ENCODE results near the gene MCOLN2.
A peak's percentile ranks its signal among the peaks of the same experiment; 100 is the strongest.

Gene MCOLN2

DNA sequence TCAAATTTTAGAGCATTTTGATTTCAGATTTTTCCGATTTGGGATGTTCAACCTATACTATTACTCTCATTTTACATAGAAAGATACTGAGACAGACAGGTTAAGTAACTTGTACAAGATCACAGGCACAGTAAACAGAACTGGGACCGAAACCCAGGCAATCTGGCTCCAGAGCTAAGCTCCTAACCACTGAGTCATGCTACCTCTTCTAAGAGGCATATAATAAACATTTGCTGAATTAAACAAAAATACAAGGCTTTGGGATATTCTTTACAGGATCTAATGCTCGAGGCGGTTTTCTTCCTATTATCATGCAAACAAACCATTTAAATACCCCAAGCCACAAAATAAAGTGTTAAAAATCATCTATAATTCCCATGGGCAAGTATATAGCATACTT lies 50.3 kb downstream of the MCOLN2 start:
- no peak for DNase-seq

DNA sequence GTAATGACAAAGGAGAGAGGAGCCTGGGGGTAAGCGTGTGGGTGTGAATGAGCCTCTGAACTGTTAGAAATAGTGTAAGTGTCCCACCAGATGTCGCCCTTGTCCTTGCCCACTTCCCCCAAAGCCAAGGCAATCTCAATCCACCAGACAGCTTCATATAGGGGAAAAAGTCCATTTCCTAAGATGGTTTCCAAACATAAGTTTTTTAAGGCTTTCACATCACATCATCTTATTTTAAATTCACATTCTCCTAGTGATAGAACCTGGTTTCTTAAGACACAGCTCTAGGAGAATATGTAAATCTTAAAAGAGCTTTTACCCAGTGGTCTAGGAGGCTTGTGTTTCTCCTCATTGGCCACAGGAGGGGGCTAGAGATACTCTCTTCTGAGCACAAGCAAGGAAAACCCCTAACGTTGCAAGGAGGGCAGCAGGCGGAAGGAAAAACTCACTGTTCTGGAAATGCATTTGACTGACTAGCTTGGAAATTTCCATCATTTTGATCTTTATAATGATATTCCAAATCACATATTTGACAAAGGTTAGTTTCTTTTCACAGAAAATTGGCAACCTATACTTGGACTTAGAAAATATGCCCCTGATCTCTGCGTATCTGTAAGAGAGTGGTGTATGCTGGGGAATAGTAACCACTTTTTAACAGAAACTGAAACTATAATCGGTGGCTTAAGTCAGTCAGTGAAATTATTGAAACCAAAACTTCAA lies 52.0 kb downstream of the MCOLN2 start:
- Histone ChIP-seq H3K9me3 (ENCODE audit: control insufficient read depth, low read length) (no peaks in the 10 kb centered on the region), H3K4me1 (ENCODE audit: control insufficient read depth, insufficient read depth, low read length, poor library complexity, severe bottlenecking) (no peaks in the 10 kb centered on the region), H3K4me3 (ENCODE audit: insufficient read depth, low read depth, low read length, poor library complexity, severe bottlenecking) (peak overlapping the region; percentile 62), H3K27ac (ENCODE audit: insufficient read depth, low read length, poor library complexity, severe bottlenecking) (peak overlapping the region; percentile 85), H3K36me3 (ENCODE audit: control insufficient read depth, insufficient read depth, low read length) (no peaks in the 10 kb centered on the region), H3K27me3 (replicated peaks; ENCODE audit: control insufficient read depth, insufficient read depth, low read length, poor library complexity, severe bottlenecking) (no peaks in the 10 kb centered on the region)
- peak; percentile 40 to 68 (median 45) for DNase-seq

More for the DNA sequence above, 50.3 kb downstream of the MCOLN2 start:
- Histone ChIP-seq H3K36me3 (ENCODE audit: control insufficient read depth, insufficient read depth, low read length) (no peaks in the 10 kb centered on the region), H3K4me3 (ENCODE audit: insufficient read depth, low read depth, low read length, poor library complexity, severe bottlenecking) (no peak overlapping the region), H3K9me3 (ENCODE audit: control insufficient read depth, low read length) (no peaks in the 10 kb centered on the region), H3K27me3 (replicated peaks; ENCODE audit: control insufficient read depth, insufficient read depth, low read length, poor library complexity, severe bottlenecking) (no peaks in the 10 kb centered on the region), H3K27ac (ENCODE audit: insufficient read depth, low read length, poor library complexity, severe bottlenecking) (no peak overlapping the region), H3K4me1 (ENCODE audit: control insufficient read depth, insufficient read depth, low read length, poor library complexity, severe bottlenecking) (no peaks in the 10 kb centered on the region)

DNA sequence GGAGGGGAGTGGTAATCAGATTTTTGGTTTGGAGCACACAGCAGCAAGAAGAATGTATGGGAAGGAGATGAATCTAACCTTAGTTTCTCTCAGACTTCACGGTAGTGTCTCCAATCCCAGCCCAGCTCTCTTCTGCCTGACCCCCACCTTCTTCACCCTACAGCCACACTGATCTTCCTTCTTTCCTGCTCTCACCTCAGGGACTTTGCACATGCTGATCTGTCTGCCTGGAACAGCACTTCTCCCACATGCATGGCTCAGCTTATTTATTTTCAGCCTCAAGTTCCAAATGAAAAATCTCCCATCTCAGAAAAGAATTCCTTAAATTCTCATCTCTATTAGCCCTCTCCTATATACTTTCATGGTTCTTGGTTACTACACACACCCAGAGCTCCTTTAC lies 55.1 kb downstream of the MCOLN2 start:
- DNase-seq = no peak
- H3K27ac ChIP-seq (ENCODE audit: insufficient read depth, low read length, poor library complexity, severe bottlenecking) = no peak overlapping the region
- no peaks in the 10 kb centered on the region for H3K4me1 ChIP-seq (ENCODE audit: control insufficient read depth, insufficient read depth, low read length, poor library complexity, severe bottlenecking)
- H3K4me3 ChIP-seq (ENCODE audit: insufficient read depth, low read depth, low read length, poor library complexity, severe bottlenecking) = no peak overlapping the region
- no peaks in the 10 kb centered on the region for H3K36me3 ChIP-seq (ENCODE audit: control insufficient read depth, insufficient read depth, low read length)
- H3K9me3 ChIP-seq (ENCODE audit: control insufficient read depth, low read length) = no peaks in the 10 kb centered on the region
- H3K27me3 ChIP-seq (replicated peaks; ENCODE audit: control insufficient read depth, insufficient read depth, low read length, poor library complexity, severe bottlenecking) = no peaks in the 10 kb centered on the region

DNA sequence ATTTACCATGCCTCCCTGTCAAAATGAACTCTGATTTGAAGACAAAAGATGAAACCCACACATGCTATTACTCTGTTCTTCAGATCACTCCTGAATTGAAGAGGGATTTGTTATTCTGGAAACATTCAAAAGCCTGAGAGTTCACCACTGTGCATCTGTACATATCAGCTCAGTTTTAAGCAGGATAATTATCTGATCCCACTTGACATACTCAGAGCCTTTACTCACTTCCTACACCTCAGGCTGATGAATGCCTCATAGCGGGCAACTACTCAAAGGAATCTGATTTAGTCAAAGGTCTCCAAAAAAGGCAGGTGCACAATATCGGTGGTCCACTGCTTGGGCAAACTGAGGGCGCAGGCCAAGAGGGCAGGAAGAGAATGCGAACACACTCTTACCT lies 56.4 kb downstream of the MCOLN2 start:
- H3K4me3 ChIP-seq (ENCODE audit: insufficient read depth, low read depth, low read length, poor library complexity, severe bottlenecking) = no peak overlapping the region
- H3K36me3 ChIP-seq (ENCODE audit: control insufficient read depth, insufficient read depth, low read length) = no peaks in the 10 kb centered on the region
- DNase-seq = no peak

DNA sequence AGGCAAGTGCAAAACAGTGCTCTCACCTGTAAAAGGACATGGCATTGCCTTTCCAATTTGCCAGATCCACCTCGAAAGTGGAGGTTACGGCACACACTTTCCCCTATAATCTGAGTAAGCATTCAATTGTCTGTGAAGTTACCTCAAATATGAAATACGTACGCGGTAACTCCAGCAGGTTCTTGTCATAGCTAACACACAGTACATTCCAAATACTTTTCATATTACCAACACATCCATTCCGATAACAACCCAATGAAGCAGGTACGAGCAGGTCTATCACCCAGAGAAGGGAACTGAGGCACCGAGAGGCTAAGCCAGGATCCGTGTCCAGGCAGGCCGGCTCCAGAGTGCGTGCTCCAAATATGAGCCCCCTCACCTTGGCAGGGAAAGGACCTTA lies 57.2 kb downstream of the MCOLN2 start:
- Histone ChIP-seq H3K4me1 (ENCODE audit: control insufficient read depth, insufficient read depth, low read length, poor library complexity, severe bottlenecking) (no peaks in the 10 kb centered on the region), H3K9me3 (ENCODE audit: control insufficient read depth, low read length) (no peaks in the 10 kb centered on the region), H3K27me3 (replicated peaks; ENCODE audit: control insufficient read depth, insufficient read depth, low read length, poor library complexity, severe bottlenecking) (no peaks in the 10 kb centered on the region), H3K4me3 (ENCODE audit: insufficient read depth, low read depth, low read length, poor library complexity, severe bottlenecking) (no peak overlapping the region), H3K36me3 (ENCODE audit: control insufficient read depth, insufficient read depth, low read length) (no peaks in the 10 kb centered on the region), H3K27ac (ENCODE audit: insufficient read depth, low read length, poor library complexity, severe bottlenecking) (no peak overlapping the region)
- DNase-seq = no peak

More for the DNA sequence above, 56.4 kb downstream of the MCOLN2 start:
- no peaks in the 10 kb centered on the region for H3K4me1 ChIP-seq (ENCODE audit: control insufficient read depth, insufficient read depth, low read length, poor library complexity, severe bottlenecking)
- H3K27me3 ChIP-seq (replicated peaks; ENCODE audit: control insufficient read depth, insufficient read depth, low read length, poor library complexity, severe bottlenecking) = no peaks in the 10 kb centered on the region
- no peak overlapping the region for H3K27ac ChIP-seq (ENCODE audit: insufficient read depth, low read length, poor library complexity, severe bottlenecking)
- no peaks in the 10 kb centered on the region for H3K9me3 ChIP-seq (ENCODE audit: control insufficient read depth, low read length)

DNA sequence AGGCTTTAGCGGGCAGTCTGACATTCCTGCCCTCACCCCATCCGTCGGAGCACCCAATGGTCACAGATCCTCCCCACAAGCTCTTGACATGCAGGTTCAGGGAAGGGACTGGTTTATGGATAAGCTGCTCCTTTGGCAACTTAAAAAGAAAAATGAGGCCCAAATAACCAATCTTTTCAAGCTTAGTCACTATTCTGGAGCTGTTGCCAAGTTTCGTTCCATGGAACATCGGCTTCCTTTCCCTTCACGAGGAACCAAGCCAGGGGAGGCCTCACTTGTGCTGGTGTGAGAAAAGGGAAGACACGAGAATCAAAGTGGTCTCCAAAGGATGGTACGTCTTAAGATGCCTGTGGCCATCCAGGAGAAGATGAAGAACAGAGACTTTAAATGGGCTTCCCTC lies 57.8 kb downstream of the MCOLN2 start:
- H3K27ac ChIP-seq (ENCODE audit: insufficient read depth, low read length, poor library complexity, severe bottlenecking) = no peak overlapping the region
- H3K4me3 ChIP-seq (ENCODE audit: insufficient read depth, low read depth, low read length, poor library complexity, severe bottlenecking) = no peak overlapping the region
- H3K36me3 ChIP-seq (ENCODE audit: control insufficient read depth, insufficient read depth, low read length) = no peaks in the 10 kb centered on the region
- H3K9me3 ChIP-seq (ENCODE audit: control insufficient read depth, low read length) = no peaks in the 10 kb centered on the region
- DNase-seq = no peak
- no peaks in the 10 kb centered on the region for H3K4me1 ChIP-seq (ENCODE audit: control insufficient read depth, insufficient read depth, low read length, poor library complexity, severe bottlenecking)
- no peaks in the 10 kb centered on the region for H3K27me3 ChIP-seq (replicated peaks; ENCODE audit: control insufficient read depth, insufficient read depth, low read length, poor library complexity, severe bottlenecking)

DNA sequence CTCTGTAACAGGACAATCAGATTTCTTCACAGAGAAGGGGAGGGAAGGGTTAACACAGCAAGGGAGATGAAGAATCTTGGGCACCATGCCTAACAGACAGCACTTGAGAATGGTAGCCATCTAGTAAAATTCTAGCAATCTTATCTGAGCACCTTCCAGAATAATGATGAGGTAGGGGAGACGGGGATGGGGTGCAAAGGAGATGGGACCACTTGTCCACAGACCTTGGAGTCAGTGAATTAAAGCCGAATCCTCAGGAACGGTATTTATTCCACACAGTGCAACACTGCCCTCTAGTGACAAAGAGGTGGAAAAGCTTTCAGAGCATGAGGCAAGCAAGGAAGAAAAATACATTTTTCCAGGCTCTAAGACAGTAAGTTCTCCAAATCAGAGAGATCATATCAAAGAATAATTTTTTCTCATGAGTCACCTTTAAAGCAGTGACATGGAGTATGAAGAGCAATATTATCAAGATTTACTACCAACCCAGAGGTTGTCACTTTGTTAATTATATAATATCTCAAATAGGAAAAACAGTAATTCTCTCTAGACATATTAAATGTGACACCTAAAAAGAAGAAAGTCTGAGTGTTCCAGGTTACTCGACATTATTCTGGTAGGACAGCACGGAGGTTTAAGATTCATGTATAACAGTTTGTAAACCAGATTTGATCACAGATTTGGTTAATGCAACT lies 60.6 kb downstream of the MCOLN2 start:
- Histone ChIP-seq H3K4me1 (ENCODE audit: control insufficient read depth, insufficient read depth, low read length, poor library complexity, severe bottlenecking) (no peaks in the 10 kb centered on the region), H3K27me3 (replicated peaks; ENCODE audit: control insufficient read depth, insufficient read depth, low read length, poor library complexity, severe bottlenecking) (no peaks in the 10 kb centered on the region), H3K27ac (ENCODE audit: insufficient read depth, low read length, poor library complexity, severe bottlenecking) (no peak overlapping the region), H3K9me3 (ENCODE audit: control insufficient read depth, low read length) (no peaks in the 10 kb centered on the region), H3K36me3 (ENCODE audit: control insufficient read depth, insufficient read depth, low read length) (no peaks in the 10 kb centered on the region), H3K4me3 (ENCODE audit: insufficient read depth, low read depth, low read length, poor library complexity, severe bottlenecking) (no peak overlapping the region)
- peak in 2 of 3 donors; percentile 4 to 27 for DNase-seq

DNA sequence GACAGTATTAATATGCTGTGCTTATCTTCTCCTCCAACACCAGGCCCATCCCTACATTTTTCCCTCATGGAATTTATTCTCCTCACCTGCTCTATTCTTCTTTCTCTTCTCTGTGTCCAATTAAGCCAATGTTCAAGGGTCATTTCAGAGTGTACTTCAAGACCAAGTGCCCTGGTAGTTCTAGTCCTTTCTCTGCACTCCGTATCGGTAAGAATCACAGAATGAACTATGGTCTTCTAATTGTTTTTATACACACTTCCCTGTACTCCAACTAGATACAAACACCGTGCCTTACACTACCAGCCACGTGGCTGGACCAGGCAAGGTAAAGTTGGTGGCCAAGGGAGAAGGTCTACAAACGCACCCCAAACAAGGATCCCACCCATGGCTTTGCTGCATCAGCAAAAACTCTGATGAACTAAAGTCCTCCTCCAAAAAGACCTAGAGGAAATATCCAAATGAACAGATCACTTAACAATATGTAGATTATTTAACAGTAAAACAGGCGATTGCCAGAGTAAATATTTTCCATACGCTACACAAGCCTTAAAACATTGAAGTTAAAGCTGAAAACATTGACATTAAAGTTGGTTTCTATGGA lies 63.8 kb downstream of the MCOLN2 start:
- H3K27ac ChIP-seq (ENCODE audit: insufficient read depth, low read length, poor library complexity, severe bottlenecking) = no peak overlapping the region
- no peak overlapping the region for H3K4me3 ChIP-seq (ENCODE audit: insufficient read depth, low read depth, low read length, poor library complexity, severe bottlenecking)
- H3K36me3 ChIP-seq (ENCODE audit: control insufficient read depth, insufficient read depth, low read length) = no peaks in the 10 kb centered on the region
- H3K27me3 ChIP-seq (replicated peaks; ENCODE audit: control insufficient read depth, insufficient read depth, low read length, poor library complexity, severe bottlenecking) = no peaks in the 10 kb centered on the region
- no peak for DNase-seq
- no peaks in the 10 kb centered on the region for H3K9me3 ChIP-seq (ENCODE audit: control insufficient read depth, low read length)
- peaks cover 3% of the 10 kb centered on the region for H3K4me1 ChIP-seq (ENCODE audit: control insufficient read depth, insufficient read depth, low read length, poor library complexity, severe bottlenecking)

DNA sequence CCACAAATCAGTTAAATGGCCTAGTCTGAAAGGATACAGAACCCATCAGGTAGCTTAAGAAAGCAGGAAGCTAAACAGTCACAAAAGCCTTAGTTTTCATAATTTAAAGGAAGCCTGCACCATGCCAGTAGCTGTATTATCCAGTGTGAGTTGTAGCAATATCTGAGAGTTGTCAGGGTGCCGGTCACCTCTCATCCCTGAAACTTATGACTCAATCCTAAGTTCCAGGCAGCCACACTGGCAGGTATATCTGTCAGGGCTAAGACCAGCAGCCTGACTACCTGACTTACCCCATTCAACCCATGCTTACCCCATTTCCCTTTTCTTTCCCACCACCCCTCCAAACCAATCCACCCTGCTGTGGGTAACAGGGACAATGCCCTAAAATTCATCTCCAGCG lies 66.1 kb downstream of the MCOLN2 start:
- no peak for DNase-seq

DNA sequence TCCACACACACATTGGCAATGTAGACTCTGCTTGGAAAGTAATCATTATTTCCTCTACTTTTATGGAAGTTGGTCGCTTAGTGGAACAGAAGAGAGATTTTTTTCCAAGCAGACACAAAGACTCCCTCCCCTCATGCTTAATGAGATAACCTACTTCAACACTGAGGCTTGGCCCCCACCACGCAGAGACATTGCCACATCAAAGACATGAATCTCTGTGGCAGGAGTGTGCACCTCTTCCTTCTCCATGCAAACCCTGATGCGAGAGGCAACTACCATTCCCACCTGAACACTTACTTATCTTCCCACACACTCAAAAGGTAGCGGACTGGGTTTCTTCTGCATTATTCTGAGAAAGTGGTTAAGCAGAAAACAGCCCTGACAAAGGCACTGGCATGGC lies 66.6 kb downstream of the MCOLN2 start:
- H3K27me3 ChIP-seq (replicated peaks; ENCODE audit: control insufficient read depth, insufficient read depth, low read length, poor library complexity, severe bottlenecking) = no peaks in the 10 kb centered on the region
- peaks cover 3% of the 10 kb centered on the region for H3K4me1 ChIP-seq (ENCODE audit: control insufficient read depth, insufficient read depth, low read length, poor library complexity, severe bottlenecking)
- H3K27ac ChIP-seq (ENCODE audit: insufficient read depth, low read length, poor library complexity, severe bottlenecking) = no peak overlapping the region
- no peak for DNase-seq
- H3K9me3 ChIP-seq (ENCODE audit: control insufficient read depth, low read length) = no peaks in the 10 kb centered on the region
- H3K4me3 ChIP-seq (ENCODE audit: insufficient read depth, low read depth, low read length, poor library complexity, severe bottlenecking) = no peak overlapping the region
- H3K36me3 ChIP-seq (ENCODE audit: control insufficient read depth, insufficient read depth, low read length) = no peaks in the 10 kb centered on the region

More for the DNA sequence above, 66.1 kb downstream of the MCOLN2 start:
- Histone ChIP-seq H3K36me3 (ENCODE audit: control insufficient read depth, insufficient read depth, low read length) (no peaks in the 10 kb centered on the region), H3K9me3 (ENCODE audit: control insufficient read depth, low read length) (no peaks in the 10 kb centered on the region), H3K4me1 (ENCODE audit: control insufficient read depth, insufficient read depth, low read length, poor library complexity, severe bottlenecking) (peaks cover 3% of the 10 kb centered on the region), H3K27me3 (replicated peaks; ENCODE audit: control insufficient read depth, insufficient read depth, low read length, poor library complexity, severe bottlenecking) (no peaks in the 10 kb centered on the region), H3K27ac (ENCODE audit: insufficient read depth, low read length, poor library complexity, severe bottlenecking) (no peak overlapping the region), H3K4me3 (ENCODE audit: insufficient read depth, low read depth, low read length, poor library complexity, severe bottlenecking) (no peak overlapping the region)
